ENCODE data around the gene ZXDA.

The ZXDA gene

DNA sequence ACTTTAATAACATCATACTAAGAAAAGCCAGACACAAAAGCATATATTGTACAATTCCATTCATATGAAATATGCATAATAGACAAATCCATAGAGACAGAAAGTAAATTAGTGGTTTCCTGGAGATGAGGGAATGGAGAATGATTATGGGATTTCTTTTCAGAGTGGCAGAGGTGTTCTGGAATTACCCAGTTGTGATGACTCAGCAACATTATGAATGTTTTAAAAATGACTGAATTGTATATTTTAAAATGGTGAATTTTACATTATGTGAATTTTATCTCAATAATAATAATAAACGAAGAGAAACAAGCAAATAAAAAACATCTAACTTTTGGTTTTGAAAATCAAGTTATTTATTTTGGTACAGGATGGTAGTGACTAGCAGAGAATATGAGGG lies 11.2 kb downstream of the ZXDA start:
- DNase-seq (ENCODE audit: low read depth in 2 of 2, low spot score in 1 of 2): no peak

DNA sequence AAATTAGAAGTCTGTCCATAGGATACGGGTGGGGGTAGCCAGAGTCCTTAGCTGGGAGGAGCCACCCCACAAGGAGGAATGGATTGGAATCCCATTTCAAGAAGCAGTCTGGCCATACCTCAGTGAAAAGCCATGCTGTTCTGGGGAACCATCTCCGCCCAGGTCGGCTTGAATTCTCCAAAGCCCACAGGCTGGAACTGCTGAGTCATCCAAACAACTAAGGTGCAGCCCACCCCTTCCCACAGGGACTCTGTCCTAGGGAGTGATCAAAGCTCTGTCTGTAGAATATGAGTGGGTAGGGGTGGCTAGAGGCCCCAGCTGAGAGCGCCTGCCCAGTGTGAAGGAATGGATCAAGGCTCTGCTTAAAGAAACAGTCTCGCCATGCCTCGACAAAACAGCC lies 38.8 kb downstream of the ZXDA start:
- no peak for DNase-seq (ENCODE audit: low read depth in 2 of 2, low spot score in 1 of 2)

Measured in stimulated activated CD8-positive, alpha-beta memory T cell treated with anti-CD3 and anti-CD28 coated beads, Interleukin-4, amount 100 ng/mL, for 4 hours (primary cell).